ENCODE data around the gene PC. TPM values are rescaled to one million over a fixed set of nuclear protein-coding genes. Genes with fewer than 3 reads are reported as not detected.

The PC gene
- total and polyA plus RNA-seq, 2 experiments from 2014 or later = 18.3 to 21.7 TPM

- Mint-ChIP-seq H3K9me3 (no peaks in the 10 kb centered on the region), H3K4me1 (peaks cover 18% of the 10 kb centered on the region), H3K27me3 (ENCODE audit: insufficient read depth, low read depth, poor library complexity) (peaks cover 34% of the 10 kb centered on the region), H3K4me3 (peak overlapping the region; percentile 85; the same call in 2 of the 3 replicates), H3K27ac (peak overlapping the region; percentile 94; the same call in 1 of the 2 replicates), H3K36me3 (ENCODE audit: low read depth) (peaks cover 2% of the 10 kb centered on the region)
- H3K27me3 ChIP-seq (ENCODE audit: insufficient read depth) = no peaks in the 10 kb centered on the region
- peaks cover 11% of the 10 kb centered on the region for H3K4me1 ChIP-seq (ENCODE audit: insufficient read depth)
- no peaks in the 10 kb centered on the region for H4K20me1 ChIP-seq (replicated peaks; ENCODE audit: insufficient read depth)
- H3F3A ChIP-seq (replicated peaks; ENCODE audit: low read depth) = peaks cover 11% of the 10 kb centered on the region; the same call in 1 of the 2 replicates
- no peak overlapping the region for H3K27ac ChIP-seq (ENCODE audit: low read depth)
- DNase-seq (ENCODE audit: low spot score) (no peak), ATAC-seq (no peak)
- no peaks in the 10 kb centered on the region for H3K36me3 ChIP-seq (ENCODE audit: insufficient read depth)
- TF ChIP-seq ZNF331 (CRISPR knock-in tag; IDR thresholded peaks at IDR 0.05; ENCODE audit: low read depth) (no peak), STAT1 (IDR thresholded peaks at IDR 0.05; ENCODE audit: unreplicated experiment) (no peak), POLR2AphosphoS5 (IDR thresholded peaks at IDR 0.05; ENCODE audit: low read depth) (no peak)
- H3K4me2 ChIP-seq = no peak overlapping the region
- H2AFZ ChIP-seq = no peak overlapping the region
- no peaks in the 10 kb centered on the region for H3K79me2 ChIP-seq (replicated peaks; ENCODE audit: insufficient read depth)
- no peaks in the 10 kb centered on the region for H3K9me2 ChIP-seq (ENCODE audit: insufficient read depth)
- no peak overlapping the region; the same call in 1 of the 2 replicates for H3K4me3 ChIP-seq
These were observed 103.4 kb downstream of the PC start for GRCh38 chr11:66854729-66855211.

- no peaks in the 10 kb centered on the region for H3K9me2 ChIP-seq (ENCODE audit: insufficient read depth)
- H3K4me3 ChIP-seq = no peak overlapping the region
- Mint-ChIP-seq H3K27me3 (ENCODE audit: insufficient read depth, low read depth, poor library complexity) (peaks cover 35% of the 10 kb centered on the region), H3K36me3 (ENCODE audit: low read depth) (peaks cover 2% of the 10 kb centered on the region), H3K4me3 (no peak overlapping the region; the same call in 2 of the 3 replicates), H3K4me1 (peaks cover 18% of the 10 kb centered on the region), H3K9me3 (no peaks in the 10 kb centered on the region), H3K27ac (peak overlapping the region; percentile 87)
- H3K36me3 ChIP-seq (ENCODE audit: insufficient read depth) = no peaks in the 10 kb centered on the region
- H2AFZ ChIP-seq = no peak overlapping the region
- no peaks in the 10 kb centered on the region for H3K79me2 ChIP-seq (replicated peaks; ENCODE audit: insufficient read depth)
- H3F3A ChIP-seq (replicated peaks; ENCODE audit: low read depth) = peaks cover 11% of the 10 kb centered on the region; the same call in 1 of the 2 replicates
- no peaks in the 10 kb centered on the region for H3K27me3 ChIP-seq (ENCODE audit: insufficient read depth)
- ATAC-seq (no peak), DNase-seq (ENCODE audit: low spot score) (no peak)
- no peak overlapping the region for H3K4me2 ChIP-seq
- H4K20me1 ChIP-seq (replicated peaks; ENCODE audit: insufficient read depth) = no peaks in the 10 kb centered on the region
- TF ChIP-seq ZNF462 (CRISPR knock-in tag; IDR thresholded peaks at IDR 0.05) = no peak
- no peak for TF ChIP-seq REST (IDR thresholded peaks at IDR 0.05; ENCODE audit: unreplicated experiment)
- peaks cover 11% of the 10 kb centered on the region for H3K4me1 ChIP-seq (ENCODE audit: insufficient read depth)
- no peak overlapping the region for H3K27ac ChIP-seq (ENCODE audit: low read depth)
These were observed 103.9 kb downstream of the PC start for GRCh38 chr11:66854231-66854661.
